HepG2 (cell line): ENCODE results near the gene GRID1. TPM values are rescaled to one million over a fixed set of nuclear protein-coding genes. Genes with fewer than 3 reads are reported as not detected.

ENCODE experiments used
- ATAC-seq: fragments of 200-7000 bp; cut with Tn5 transposase; 3 replicates; pipeline ENCODE4 v1.9.1; 2020; ENCODE audit warnings: mild to moderate bottlenecking, moderate library complexity
- BruUV-seq: library from RNA; stranded (reverse); fragments of 400-500 nt; replicated peaks from 2 replicates; lab custom pipeline; 2021; lab: Mats Ljungman, UMichigan
- CTCF ChIA-PET: fragments of 300-600 bp; formaldehyde crosslinking; extraction: SDS; loops from one replicate; lab custom pipeline; 2021; ENCODE audit warnings: low total read pairs, inconsistent platforms, low intra/inter-chr PET ratio; lab: Yijun Ruan, JAX
- POLR2A ChIA-PET: fragments of 350-600 bp; sonication (Branson Sonifier 250); formaldehyde crosslinking; loops from one replicate; lab custom pipeline; 2020; ENCODE audit warnings: antibody characterized with exemption, inconsistent platforms; lab: Yijun Ruan, JAX
- DNase-seq: peaks from one replicate; pipeline ENCODE4 v3.0.0-alpha.2; 2015; ENCODE audit warnings: low spot score
- FAIRE-seq: peaks from 3 replicates; lab custom pipeline; 2011; peaks lifted over from hg19 to GRCh38; lab: Jason Lieb, UNC
- H2AFZ ChIP-seq: one replicate; pipeline ENCODE4 v1.6.1; 2011; ENCODE audit warnings: low read length, inconsistent platforms
- H3K27ac ChIP-seq: fragments of 300-600 bp; 3 replicates; pipeline ENCODE4 v1.8.0; 2011; ENCODE audit warnings: mixed run types, mild to moderate bottlenecking, mixed read lengths, low read length, inconsistent platforms; ENCODE audit not compliant: insufficient read depth; ENCODE audit errors: extremely low read length
- H3K27me3 ChIP-seq, 2 experiments: fragments of 200-600 bp in 1 of 2; 2 replicates in 1 of 2; 3 replicates in 1 of 2; pipeline versions ENCODE4 v1.6.0 to v1.8.0; 2011; ENCODE audit warnings: low read length in 2 of 2, mild to moderate bottlenecking in 2 of 2, moderate library complexity in 2 of 2, inconsistent platforms in 1 of 2; ENCODE audit not compliant: insufficient read depth in 2 of 2, control insufficient read depth in 1 of 2
- H3K36me3 ChIP-seq, 2 experiments: fragments of 200-600 bp in 1 of 2; replicated peaks in 1 of 2; 2 replicates in 1 of 2; 3 replicates in 1 of 2; pipeline versions ENCODE4 v1.5.1 to v1.8.0; 2011; ENCODE audit warnings: low read length in 2 of 2, inconsistent platforms in 1 of 2; ENCODE audit not compliant: insufficient read depth in 2 of 2, control insufficient read depth in 1 of 2
- H3K4me1 ChIP-seq: 2 replicates; pipeline ENCODE4 v1.5.1; 2012; ENCODE audit warnings: low read length, inconsistent platforms; ENCODE audit not compliant: insufficient read depth
- H3K4me2 ChIP-seq: 2 replicates; pipeline ENCODE4 v1.6.0; 2011; ENCODE audit warnings: low read depth, low read length, inconsistent platforms
- H3K4me3 ChIP-seq, 3 experiments: fragments of 200-600 bp in 1 of 3; sonication (generic), shearing (Covaris generic) in 1 of 3; replicated peaks in 1 of 3; 2 replicates each; pipeline ENCODE4 v1.5.1; 2011 to 2016; ENCODE audit warnings: low read length in 3 of 3, inconsistent platforms in 2 of 3, low read depth in 2 of 3, mild to moderate bottlenecking in 2 of 3, control low read depth in 1 of 3, mixed read lengths in 1 of 3; ENCODE audit not compliant: insufficient read depth in 1 of 3
- H3K79me2 ChIP-seq: one replicate; pipeline ENCODE4 v1.6.1; 2011; ENCODE audit warnings: low read length, inconsistent platforms; ENCODE audit not compliant: insufficient read depth
- H3K9ac ChIP-seq: 2 replicates; pipeline ENCODE4 v1.6.0; 2011; ENCODE audit warnings: mild to moderate bottlenecking, low read depth, low read length, inconsistent platforms; ENCODE audit not compliant: insufficient read depth
- H3K9me3 ChIP-seq: 2 replicates; pipeline ENCODE4 v1.5.1; 2012; ENCODE audit warnings: mild to moderate bottlenecking, low read length
- H4K20me1 ChIP-seq: 2 replicates; pipeline ENCODE4 v1.6.0; 2011; ENCODE audit warnings: inconsistent platforms, mild to moderate bottlenecking, low read length, moderate library complexity; ENCODE audit not compliant: insufficient read depth
- FOXO1 ChIP-seq: sonication (generic); formaldehyde crosslinking; IDR thresholded peaks from 2 replicates; pipeline ENCODE4 v1.4.0; 2020; ENCODE audit warnings: missing genetic modification reagents
- ZNF556 ChIP-seq: sonication (generic); formaldehyde crosslinking; IDR thresholded peaks from 2 replicates; pipeline ENCODE4 v1.4.0; 2020; ENCODE audit warnings: mild to moderate bottlenecking, missing genetic modification reagents, borderline replicate concordance
- ZNF558 ChIP-seq: sonication (generic); formaldehyde crosslinking; IDR thresholded peaks from 2 replicates; pipeline ENCODE4 v1.9.0; 2022; ENCODE audit warnings: mild to moderate bottlenecking, missing genetic modification reagents, borderline replicate concordance
- ZNF577 ChIP-seq: sonication (generic); formaldehyde crosslinking; IDR thresholded peaks from 2 replicates; pipeline ENCODE4 v1.4.0; 2020; ENCODE audit warnings: mild to moderate bottlenecking, low read depth, missing genetic modification reagents, borderline replicate concordance
- WGBS: methylation state at CpG from one replicate; pipeline ENCODE4 v1.1.6; 2017; ENCODE audit warnings: low lambda C conversion rate; 5-methylcytosine and 5-hydroxymethylcytosine counted together
- in situ Hi-C: cut with HindIII; loops from 2 replicates; pipeline ENCODE4 v1.10.0; 2017; ENCODE audit warnings: low pct_unique_long_range_greater_than_20kb; ENCODE audit not compliant: extremely low pct_ligation_motif_present
- intact Hi-C: fragments of 100-400 bp; cut with micrococcal nuclease; formaldehyde crosslinking; loops from one replicate; pipeline ENCODE4 v1.10.0; 2022; ENCODE audit not compliant: unreplicated experiment
- polyA plus RNA-seq, 8 experiments: library from polyadenylated mRNA; depleted of rRNA in 3 of 8; stranded (reverse) in 7 of 8; unstranded in 1 of 8; fragments of >200 nt; fragmentation: Illumina TruSeq in 4 of 8; extraction: Trizol in 4 of 8; gene quantifications; 2 replicates each; pipeline versions ENCODE4 v1.2.1 to v1.2.3, GENCODE V29; 2011 to 2016; ENCODE audit warnings: low read depth in 4 of 8, missing spikeins in 1 of 8, mixed read lengths in 1 of 8; ENCODE audit not compliant: insufficient read depth in 1 of 8
- total RNA-seq, 5 experiments: library from RNA; depleted of rRNA; stranded (reverse); fragments of >200 nt; fragmentation: Illumina TruSeq; extraction: Trizol; gene quantifications; 2 replicates each; pipeline ENCODE4 v1.2.3, GENCODE V29; 2016; ENCODE audit warnings: low read depth in 1 of 5
- TF ChIP-seq, protein P1 (sequence below): fragments of 450-650 bp; IDR thresholded peaks from 2 replicates; pipeline ENCODE4 v1.6.1; 2017; ENCODE audit warnings: mild to moderate bottlenecking
- TF ChIP-seq, protein P2 (sequence below): sonication (generic); formaldehyde crosslinking; IDR thresholded peaks from 2 replicates; pipeline ENCODE4 v1.4.0; 2020; ENCODE audit warnings: mild to moderate bottlenecking, missing genetic modification reagents
- TF ChIP-seq, protein P3 (sequence below): sonication (generic); formaldehyde crosslinking; IDR thresholded peaks from 2 replicates; pipeline ENCODE4 v1.4.0; 2020; ENCODE audit warnings: missing genetic modification reagents

GRID1 gene
- total and polyA plus RNA-seq, 2 of the 13 experiments (the other 11 are each of a cell fraction or from before 2014, with no cell fraction given), result 0.05 TPM; not detected in 1

DNA sequence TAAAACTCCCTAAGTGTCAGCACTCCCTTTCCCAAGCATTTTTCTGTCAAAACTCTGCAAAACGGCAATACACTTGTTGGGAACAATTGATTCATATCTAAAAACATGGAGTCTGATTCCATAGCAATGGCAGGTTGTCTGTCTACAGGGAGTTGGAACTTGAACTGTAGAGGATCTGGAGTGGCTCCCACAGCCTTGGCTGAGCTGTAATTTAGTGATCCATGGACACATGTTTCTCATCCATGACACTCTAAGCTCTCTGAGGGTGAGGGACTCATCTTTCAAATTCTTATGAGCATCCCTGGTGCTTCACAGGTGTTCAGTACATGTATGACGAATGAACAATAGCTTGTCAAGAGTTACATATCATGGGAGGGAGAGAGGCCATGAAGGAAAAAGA is 466.1 kb downstream of the GRID1 start:
- Histone ChIP-seq H3K27ac (no peak overlapping the region), H3K9ac (no peak overlapping the region), H3K4me3 (no peak overlapping the region), H3K9me3 (no peaks in the 10 kb centered on the region), H3K27me3 (0 out of 5 replicates have a peak, but pooled peaks cover 0 to 5% of the 10 kb centered on the region in 2 experiments), H2AFZ (no peak overlapping the region), H4K20me1 (no peaks in the 10 kb centered on the region), H3K4me1 (no peaks in the 10 kb centered on the region), H3K79me2 (no peaks in the 10 kb centered on the region), H3K4me2 (no peak overlapping the region), H3K36me3 (no peaks in the 10 kb centered on the region)
- in situ Hi-C loops, result no loop called here
- no peak for DNase-seq
- no TSS peak for BruUV-seq
- intact Hi-C loops, result no loop called here
- ATAC-seq, result no peak
- TF ChIP-seq, protein P1, sequence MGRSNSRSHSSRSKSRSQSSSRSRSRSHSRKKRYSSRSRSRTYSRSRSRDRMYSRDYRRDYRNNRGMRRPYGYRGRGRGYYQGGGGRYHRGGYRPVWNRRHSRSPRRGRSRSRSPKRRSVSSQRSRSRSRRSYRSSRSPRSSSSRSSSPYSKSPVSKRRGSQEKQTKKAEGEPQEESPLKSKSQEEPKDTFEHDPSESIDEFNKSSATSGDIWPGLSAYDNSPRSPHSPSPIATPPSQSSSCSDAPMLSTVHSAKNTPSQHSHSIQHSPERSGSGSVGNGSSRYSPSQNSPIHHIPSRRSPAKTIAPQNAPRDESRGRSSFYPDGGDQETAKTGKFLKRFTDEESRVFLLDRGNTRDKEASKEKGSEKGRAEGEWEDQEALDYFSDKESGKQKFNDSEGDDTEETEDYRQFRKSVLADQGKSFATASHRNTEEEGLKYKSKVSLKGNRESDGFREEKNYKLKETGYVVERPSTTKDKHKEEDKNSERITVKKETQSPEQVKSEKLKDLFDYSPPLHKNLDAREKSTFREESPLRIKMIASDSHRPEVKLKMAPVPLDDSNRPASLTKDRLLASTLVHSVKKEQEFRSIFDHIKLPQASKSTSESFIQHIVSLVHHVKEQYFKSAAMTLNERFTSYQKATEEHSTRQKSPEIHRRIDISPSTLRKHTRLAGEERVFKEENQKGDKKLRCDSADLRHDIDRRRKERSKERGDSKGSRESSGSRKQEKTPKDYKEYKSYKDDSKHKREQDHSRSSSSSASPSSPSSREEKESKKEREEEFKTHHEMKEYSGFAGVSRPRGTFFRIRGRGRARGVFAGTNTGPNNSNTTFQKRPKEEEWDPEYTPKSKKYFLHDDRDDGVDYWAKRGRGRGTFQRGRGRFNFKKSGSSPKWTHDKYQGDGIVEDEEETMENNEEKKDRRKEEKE, result no peak
- TF ChIP-seq, protein P2, sequence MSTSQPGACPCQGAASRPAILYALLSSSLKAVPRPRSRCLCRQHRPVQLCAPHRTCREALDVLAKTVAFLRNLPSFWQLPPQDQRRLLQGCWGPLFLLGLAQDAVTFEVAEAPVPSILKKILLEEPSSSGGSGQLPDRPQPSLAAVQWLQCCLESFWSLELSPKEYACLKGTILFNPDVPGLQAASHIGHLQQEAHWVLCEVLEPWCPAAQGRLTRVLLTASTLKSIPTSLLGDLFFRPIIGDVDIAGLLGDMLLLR (CRISPR knock-in tag), result no peak
- no peak for TF ChIP-seq FOXO1 (CRISPR knock-in tag)
- TF ChIP-seq ZNF556 (CRISPR knock-in tag), result no peak
- TF ChIP-seq ZNF558 (CRISPR knock-in tag), result no peak
- TF ChIP-seq, protein P3, sequence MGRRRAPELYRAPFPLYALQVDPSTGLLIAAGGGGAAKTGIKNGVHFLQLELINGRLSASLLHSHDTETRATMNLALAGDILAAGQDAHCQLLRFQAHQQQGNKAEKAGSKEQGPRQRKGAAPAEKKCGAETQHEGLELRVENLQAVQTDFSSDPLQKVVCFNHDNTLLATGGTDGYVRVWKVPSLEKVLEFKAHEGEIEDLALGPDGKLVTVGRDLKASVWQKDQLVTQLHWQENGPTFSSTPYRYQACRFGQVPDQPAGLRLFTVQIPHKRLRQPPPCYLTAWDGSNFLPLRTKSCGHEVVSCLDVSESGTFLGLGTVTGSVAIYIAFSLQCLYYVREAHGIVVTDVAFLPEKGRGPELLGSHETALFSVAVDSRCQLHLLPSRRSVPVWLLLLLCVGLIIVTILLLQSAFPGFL (CRISPR knock-in tag), result no peak
- no peak for TF ChIP-seq ZNF577 (CRISPR knock-in tag)
- 0% methylated on average over 2 of the region's 2 CpGs for WGBS
- ChIA-PET CTCF (no interaction called here), POLR2A (no interaction called here)
- FAIRE-seq, result no peak
